Upper lobe of left lung (tissue), 6 donors: Measurements from ENCODE around the gene IPO8. TPM values are rescaled to one million over a fixed set of nuclear protein-coding genes. Genes with fewer than 3 reads are reported as not detected.

Experiments
- ATAC-seq, 2 donors: fragments of 200-7000 bp; cut with Tn5 transposase; one replicate each; pipeline ENCODE4 v1.9.1; 2022; ENCODE audit warnings: mild to moderate bottlenecking in 2 of 2, moderate library complexity in 2 of 2; ENCODE audit not compliant: low FRiP score in 2 of 2
- DNase-seq, 2 donors: peaks; one replicate each; pipeline ENCODE4 v3.0.0-alpha.2; 2019 to 2020
- H3K27ac ChIP-seq, 4 donors: fragments of 200-600 bp; sonication (generic); one replicate each; pipeline ENCODE4 v1.5.1; 2016 to 2019
- H3K27me3 ChIP-seq, 4 donors: fragments of 200-600 bp; sonication (generic); one replicate each; pipeline ENCODE4 v1.5.1; 2017 to 2019
- H3K36me3 ChIP-seq, 4 donors: fragments of 200-600 bp; sonication (generic); one replicate each; pipeline ENCODE4 v1.5.1; 2016 to 2019
- H3K4me1 ChIP-seq, 4 donors: fragments of 200-600 bp; sonication (generic); one replicate each; pipeline ENCODE4 v1.5.1; 2018 to 2019
- H3K4me3 ChIP-seq, 4 donors: fragments of 200-600 bp; sonication (generic); one replicate each; pipeline ENCODE4 v1.5.1; 2017 to 2019; ENCODE audit warnings: mild to moderate bottlenecking in 2 of 4, moderate library complexity in 1 of 4
- H3K9me3 ChIP-seq, 4 donors: fragments of 200-600 bp; sonication (generic); one replicate each; pipeline ENCODE4 v1.5.1; 2018 to 2019
- CTCF ChIP-seq, 6 experiments: fragments of 450-650 bp in 4 of 6; fragments of 200-600 bp in 2 of 6; sonication (generic) in 2 of 6; IDR thresholded peaks; one replicate each; pipeline ENCODE4 v1.5.1; 2016 to 2019; ENCODE audit warnings: antibody characterized with exemption in 6 of 6
- EP300 ChIP-seq, 4 donors: sonication (generic); formaldehyde crosslinking; IDR thresholded peaks; one replicate each; pipeline ENCODE4 v1.5.1; 2017; ENCODE audit warnings: antibody characterized with exemption in 4 of 4, control low read depth in 2 of 4
- POLR2A ChIP-seq, 4 donors: fragments of 450-650 bp; IDR thresholded peaks; one replicate each; pipeline ENCODE4 v1.5.1; 2016 to 2017; ENCODE audit warnings: antibody characterized with exemption in 4 of 4, mild to moderate bottlenecking in 2 of 4
- POLR2AphosphoS5 ChIP-seq, 2 donors: sonication (generic); formaldehyde crosslinking; IDR thresholded peaks; one replicate each; pipeline ENCODE4 v1.5.1; 2017; ENCODE audit warnings: antibody characterized with exemption in 2 of 2
- WGBS, 2 donors: methylation state at CpG; one replicate each; pipeline ENCODE4 v1.1.5; 2017 to 2018; 5-methylcytosine and 5-hydroxymethylcytosine counted together
- total RNA-seq, 6 donors: library from RNA; depleted of rRNA in 4 of 6; stranded (reverse); fragments of >200 nt in 4 of 6; gene quantifications; one replicate each; pipeline versions ENCODE4 v1.1.0 to v1.2.1, GENCODE V29; 2016 to 2021
- donor health status: DM: no; HTN: no; CAD: no; lungs with moderate emphysema.
- donor health status: DM: no; HTN: yes; CAD: no; lungs with severe emphysema.

Gene IPO8
- total RNA-seq, 6 donors from 2014 or later: 20.4 to 68.1 (median 48.0) TPM

- H3K36me3 ChIP-seq: no peaks in the 10 kb centered on the region
- H3K9me3 ChIP-seq: no peaks in the 10 kb centered on the region
- H3K27me3 ChIP-seq: no peaks in the 10 kb centered on the region
- no peak overlapping the region for H3K27ac ChIP-seq
- no peak overlapping the region for H3K4me3 ChIP-seq
- WGBS, 2 donors: 50 to 78% methylated on average over 2 of the region's 2 CpGs
- DNase-seq (no peak), ATAC-seq (no peak)
- no peaks in the 10 kb centered on the region for H3K4me1 ChIP-seq
- TF ChIP-seq POLR2A (IDR thresholded peaks at IDR 0.05) (no peak), EP300 (IDR thresholded peaks at IDR 0.05) (no peak), CTCF (IDR thresholded peaks at IDR 0.05) (no peak), POLR2AphosphoS5 (IDR thresholded peaks at IDR 0.05) (no peak)
These were observed 115.3 kb downstream of the IPO8 start for GRCh38 chr12:30580344-30580743.

Other genes with a start within 250 kb of the IPO8 start
- gene CAPRIN2, start 59.1 kb upstream of the IPO8 start, total RNA-seq: 100 to 1,000 TPM in 1 of 6 donors, 10 to 100 TPM in 5; 14.3 to 116 (median 31.1) TPM
- 1 to 10 TPM; 1.0 to 9.7 (median 3.5) TPM for gene TSPAN11, start 230.9 kb upstream of the IPO8 start, total RNA-seq